Epithelial cell of esophagus (primary cell): ENCODE results near the gene THBS4.

Source experiments
- DNase-seq: peaks from one replicate; pipeline ENCODE4 v3.0.0; 2010; ENCODE audit warnings: low read depth
- H3K4me3 ChIP-seq: 2 replicates; pipeline ENCODE4 v1.5.1; 2011; ENCODE audit warnings: mild to moderate bottlenecking, low read length, control low read depth
- TF ChIP-seq, protein P1 (sequence below): IDR thresholded peaks from 2 replicates; pipeline ENCODE4 v1.5.1; 2011; ENCODE audit warnings: low read depth, mild to moderate bottlenecking, low read length, control low read depth, inconsistent platforms; ENCODE audit not compliant: insufficient read depth; ENCODE audit errors: missing control alignments

Gene THBS4

DNA sequence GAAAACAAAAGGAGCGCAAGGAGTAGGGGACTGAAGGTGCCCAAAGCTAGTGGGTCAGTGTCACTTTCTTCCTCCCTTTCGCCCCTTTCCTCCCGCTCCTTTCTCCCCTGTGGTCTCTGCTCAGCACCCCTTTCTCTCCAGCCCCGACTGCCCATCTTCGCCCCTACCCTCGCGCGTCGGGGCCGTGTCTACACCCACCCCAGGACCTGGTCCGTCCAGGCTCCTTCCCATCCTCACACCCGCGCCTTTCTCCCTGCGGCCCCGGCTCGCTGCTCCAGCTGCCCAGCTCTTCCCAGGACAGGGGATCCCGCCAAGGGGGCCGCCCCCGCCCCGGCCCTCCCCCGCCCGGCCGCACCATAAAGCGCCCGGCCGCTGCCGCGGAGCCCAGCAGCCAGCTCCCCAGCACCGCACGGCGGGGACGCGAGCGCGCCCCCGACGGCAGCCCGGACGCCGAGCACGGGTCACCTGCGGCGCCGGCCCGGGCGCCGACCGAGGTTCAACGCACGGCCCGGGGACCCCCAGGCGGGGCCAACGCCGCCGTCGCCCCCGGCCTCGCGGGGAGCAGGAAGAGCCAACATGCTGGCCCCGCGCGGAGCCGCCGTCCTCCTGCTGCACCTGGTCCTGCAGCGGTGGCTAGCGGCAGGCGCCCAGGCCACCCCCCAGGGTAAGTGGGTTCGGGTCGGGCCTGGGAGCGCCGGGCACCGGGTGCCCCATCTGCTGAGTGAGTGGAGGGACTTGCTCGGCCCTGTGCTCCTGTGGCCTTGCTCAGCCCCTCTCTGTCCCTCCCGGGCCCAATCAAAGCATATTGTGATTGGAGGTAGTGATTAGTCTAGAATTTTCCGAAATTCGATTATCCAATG, at the start of gene THBS4:
THBS4 (plus strand) TSS at position 387 of the 860 bp plus-strand sequence; CDS start at position 577, 190 bp downstream.
- no peak for DNase-seq
- H3K4me3 ChIP-seq, result no peak within 1 kb of the TSS
- TF ChIP-seq, protein P1, sequence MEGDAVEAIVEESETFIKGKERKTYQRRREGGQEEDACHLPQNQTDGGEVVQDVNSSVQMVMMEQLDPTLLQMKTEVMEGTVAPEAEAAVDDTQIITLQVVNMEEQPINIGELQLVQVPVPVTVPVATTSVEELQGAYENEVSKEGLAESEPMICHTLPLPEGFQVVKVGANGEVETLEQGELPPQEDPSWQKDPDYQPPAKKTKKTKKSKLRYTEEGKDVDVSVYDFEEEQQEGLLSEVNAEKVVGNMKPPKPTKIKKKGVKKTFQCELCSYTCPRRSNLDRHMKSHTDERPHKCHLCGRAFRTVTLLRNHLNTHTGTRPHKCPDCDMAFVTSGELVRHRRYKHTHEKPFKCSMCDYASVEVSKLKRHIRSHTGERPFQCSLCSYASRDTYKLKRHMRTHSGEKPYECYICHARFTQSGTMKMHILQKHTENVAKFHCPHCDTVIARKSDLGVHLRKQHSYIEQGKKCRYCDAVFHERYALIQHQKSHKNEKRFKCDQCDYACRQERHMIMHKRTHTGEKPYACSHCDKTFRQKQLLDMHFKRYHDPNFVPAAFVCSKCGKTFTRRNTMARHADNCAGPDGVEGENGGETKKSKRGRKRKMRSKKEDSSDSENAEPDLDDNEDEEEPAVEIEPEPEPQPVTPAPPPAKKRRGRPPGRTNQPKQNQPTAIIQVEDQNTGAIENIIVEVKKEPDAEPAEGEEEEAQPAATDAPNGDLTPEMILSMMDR, result no peak

DNA sequence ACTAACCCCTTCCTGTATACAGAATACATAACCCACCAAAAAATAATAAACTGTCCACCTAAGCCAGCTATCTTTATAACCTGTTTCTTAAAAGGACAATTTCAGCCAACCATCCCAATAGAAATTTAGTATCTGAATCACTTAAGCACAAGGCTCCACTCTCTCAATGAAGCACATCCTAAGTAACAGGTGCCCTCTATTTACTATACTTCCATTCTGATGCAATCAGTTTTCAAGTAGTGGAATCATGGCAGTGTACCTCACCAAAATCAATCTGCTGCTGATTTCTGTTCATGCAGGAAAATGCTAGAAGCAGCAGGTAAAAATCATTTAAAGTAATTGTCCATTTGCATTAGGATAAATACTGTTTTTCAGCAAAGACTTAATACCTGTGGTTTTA, 48.9 kb upstream of the THBS4 start:
- H3K4me3 ChIP-seq, result no peak overlapping the region
- DNase-seq, result no peak
- TF ChIP-seq, protein P1, result no peak

DNA sequence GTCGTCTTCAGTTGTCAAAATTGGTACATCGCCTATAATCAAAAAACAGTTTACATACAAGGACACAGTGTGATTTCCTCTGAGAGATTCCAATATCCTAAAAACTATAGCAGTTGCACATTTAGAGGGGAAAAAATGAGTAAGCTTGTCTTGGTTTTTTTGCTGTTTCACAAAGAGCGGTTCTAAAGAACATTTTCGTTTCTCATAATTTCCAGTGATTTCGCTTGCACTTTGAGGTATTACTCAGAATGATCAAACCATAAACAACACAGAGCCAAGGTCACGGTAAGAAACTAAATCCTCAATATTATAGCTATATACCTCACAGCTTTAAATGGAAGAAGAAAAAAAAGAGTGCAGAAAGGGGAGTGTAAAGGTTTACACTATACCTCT, 44.9 kb upstream of the THBS4 start:
- peak overlapping the region; percentile 90 for H3K4me3 ChIP-seq
- no peak for DNase-seq
- TF ChIP-seq, protein P1, result no peak

DNA sequence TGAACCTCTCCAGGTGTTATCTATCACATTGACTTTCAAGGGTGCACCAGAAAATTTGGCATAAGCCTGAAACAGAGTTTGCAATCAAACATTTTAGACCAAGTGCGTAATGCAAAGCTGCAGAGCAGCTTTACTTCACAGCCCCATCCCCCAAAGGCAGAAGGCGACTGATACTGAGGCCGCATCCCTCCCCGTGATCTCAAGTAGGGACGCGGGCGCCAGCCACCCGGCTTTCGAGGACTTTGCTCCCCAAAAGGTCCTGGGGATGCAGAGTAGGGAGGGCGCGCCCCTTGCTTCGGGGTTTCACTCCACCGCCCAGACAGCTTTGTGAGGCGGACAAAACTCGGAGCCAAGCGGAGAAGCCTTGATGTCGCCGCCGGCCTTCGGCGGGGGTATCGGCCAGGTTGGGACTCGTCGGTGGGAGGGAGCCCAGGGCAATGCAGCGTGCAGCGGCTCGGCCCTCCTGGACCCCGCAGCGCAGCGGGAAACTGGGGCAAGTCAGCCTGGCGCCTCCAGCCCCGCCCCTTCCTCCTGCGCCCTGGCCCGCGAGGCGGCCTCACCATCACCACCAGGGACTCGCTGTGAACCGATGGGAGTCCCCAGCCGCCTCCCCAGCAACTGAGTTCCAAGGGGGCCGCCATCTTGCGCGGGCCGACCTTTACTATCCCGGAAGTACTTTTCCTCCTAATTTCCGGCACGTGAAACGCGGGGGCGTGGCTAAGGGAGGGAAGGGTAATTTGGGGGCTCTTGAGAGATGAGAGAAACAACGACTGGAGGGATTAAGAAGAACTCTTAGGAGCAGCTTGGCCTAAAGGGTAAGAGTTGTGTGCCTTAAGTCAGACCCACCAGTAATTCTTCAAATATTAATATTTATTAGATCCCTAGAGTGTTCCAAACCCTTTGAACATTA, 44.3 kb upstream of the THBS4 start, which contains the start of gene MTX3:
MTX3 (minus strand) TSS at position 665 of the 910 bp plus-strand sequence; CDS start at position 641, 24 bp downstream.
- TF ChIP-seq, protein P1, result no peak
- DNase-seq, result peak; percentile 81
- H3K4me3 ChIP-seq, result peak within 1 kb of the TSS; percentile 90

DNA sequence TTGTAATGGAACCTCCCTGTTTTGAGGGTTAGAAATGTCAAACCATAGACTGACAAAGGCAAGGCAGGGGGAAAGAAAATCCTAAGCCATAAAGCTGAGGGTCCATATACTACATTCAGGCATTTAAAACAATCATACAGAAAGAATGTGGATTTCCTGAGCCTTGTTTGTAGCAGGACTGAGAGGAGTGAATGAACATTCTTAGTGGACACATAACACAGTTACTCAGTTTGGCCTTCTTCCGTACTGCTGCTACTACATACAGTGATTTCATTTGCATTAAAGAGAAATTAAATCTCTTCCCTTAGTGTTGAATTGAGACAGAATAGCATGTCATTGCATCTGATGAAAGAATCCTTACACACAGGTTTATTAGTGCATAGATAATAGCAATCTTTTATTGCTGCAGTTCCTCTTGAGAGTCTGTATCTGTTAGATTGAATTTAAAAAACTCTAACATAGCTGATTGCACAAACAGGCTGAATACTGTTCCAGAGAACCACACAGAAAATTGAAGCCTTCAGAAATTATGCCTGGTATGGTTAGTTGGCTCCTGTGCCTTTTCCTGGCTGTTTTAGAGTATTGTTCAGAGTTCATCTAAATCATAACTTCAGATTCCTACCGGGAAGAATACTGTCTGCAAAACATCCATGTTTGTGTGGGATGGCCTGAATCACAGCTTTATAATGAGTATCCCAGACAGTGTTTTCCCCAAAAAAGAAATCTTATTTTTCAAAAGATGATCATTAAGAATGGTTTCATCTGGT, 42.1 kb upstream of the THBS4 start:
- H3K4me3 ChIP-seq, result no peak overlapping the region
- no peak for DNase-seq
- TF ChIP-seq, protein P1, result no peak

DNA sequence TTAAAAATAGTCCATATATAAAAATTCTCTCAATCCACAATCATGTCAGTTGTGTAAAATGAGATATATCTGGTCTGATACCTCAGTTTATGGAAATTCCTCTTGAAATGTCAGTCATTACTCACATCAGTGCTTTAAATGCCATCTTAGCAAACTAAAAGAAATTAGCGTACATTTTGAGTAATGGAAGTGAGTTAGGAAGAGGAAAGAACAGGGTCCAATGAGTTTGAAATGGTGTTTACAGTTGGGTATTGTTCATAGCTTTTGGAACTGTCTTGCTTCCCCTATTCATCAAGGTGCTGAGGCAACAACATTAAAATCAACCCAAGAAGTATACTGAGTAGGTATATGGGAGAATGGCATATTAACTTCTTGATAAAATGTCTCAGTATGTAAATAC, 35.4 kb upstream of the THBS4 start:
- H3K4me3 ChIP-seq, result no peak overlapping the region
- TF ChIP-seq, protein P1, result no peak
- DNase-seq, result no peak
